HG02981 (cell line): Measurements from ENCODE around the gene DNTTIP2.
"Not testable (repeated sequence)": the region's sequence is repeated elsewhere in the genome, so short reads cannot be mapped to it uniquely, and the experiment has no call there.

Source experiments
- ATAC-seq: cut with Tn5 transposase; IDR thresholded peaks from one replicate; pipeline ENCODE4 v1.9.1; 2021; ENCODE audit warnings: mild to moderate bottlenecking, moderate library complexity; ENCODE audit not compliant: unreplicated experiment

The DNTTIP2 gene

GRCh38 chr1:93878889-93879586 is at the start of gene DNTTIP2:
Gene DNTTIP2, minus strand, starts transcription at chr1:93879206. Its CDS starts 58 bp downstream, at chr1:93879148.
- peak; percentile 89 for ATAC-seq

- no peak for ATAC-seq
Observed at GRCh38 chr1:93925206-93925605, 46.2 kb upstream of the DNTTIP2 start.

GRCh38 chr1:93919780-93920179 is 40.8 kb upstream of the DNTTIP2 start:
- no peak for ATAC-seq

GRCh38 chr1:93917302-93917701 is 38.3 kb upstream of the DNTTIP2 start:
- ATAC-seq: no peak

- not testable (repeated sequence) for ATAC-seq
Observed at GRCh38 chr1:93910880-93911279, 31.9 kb upstream of the DNTTIP2 start.

- no peak for ATAC-seq
Observed at GRCh38 chr1:93910305-93910704, 31.3 kb upstream of the DNTTIP2 start.

GRCh38 chr1:93909146-93910050 is 30.4 kb upstream of the DNTTIP2 start, which contains the start of gene GCLM:
Gene GCLM, minus strand, starts transcription at chr1:93909430. Its CDS starts 267 bp downstream, at chr1:93909163.
- ATAC-seq: peak; percentile 93

GRCh38 chr1:93908394-93909145 is 29.6 kb upstream of the DNTTIP2 start:
- peak; percentile 42 for ATAC-seq

GRCh38 chr1:93907718-93908117 is 28.7 kb upstream of the DNTTIP2 start:
- ATAC-seq: no peak

- no peak for ATAC-seq
Observed at GRCh38 chr1:93906480-93906879, 27.5 kb upstream of the DNTTIP2 start.

- ATAC-seq: no peak
Observed at GRCh38 chr1:93905734-93906133, 26.7 kb upstream of the DNTTIP2 start.

- ATAC-seq: no peak
Observed at GRCh38 chr1:93905051-93905450, 26.0 kb upstream of the DNTTIP2 start.

- no peak for ATAC-seq
Observed at GRCh38 chr1:93904228-93904627, 25.2 kb upstream of the DNTTIP2 start.

GRCh38 chr1:93900723-93901504 is 21.9 kb upstream of the DNTTIP2 start:
- ATAC-seq: no peak

GRCh38 chr1:93899543-93900207 is 20.7 kb upstream of the DNTTIP2 start:
- no peak for ATAC-seq

- no peak for ATAC-seq
Observed at GRCh38 chr1:93888900-93889299, 9.9 kb upstream of the DNTTIP2 start.

GRCh38 chr1:93882269-93882668 is 3.3 kb upstream of the DNTTIP2 start:
- ATAC-seq: no peak

- no peak for ATAC-seq
Observed at GRCh38 chr1:93880731-93881130, 1.7 kb upstream of the DNTTIP2 start.

- ATAC-seq: peak; percentile 61
Observed at GRCh38 chr1:93878501-93878888, 511 bp downstream of the DNTTIP2 start.

- no peak for ATAC-seq
Observed at GRCh38 chr1:93877529-93877928, 1.5 kb downstream of the DNTTIP2 start.
